ENCODE measurements around the gene ANKFN1. TPM values are rescaled to one million over a fixed set of nuclear protein-coding genes. Genes with fewer than 3 reads are reported as not detected.
"Not testable (repeated sequence)": the region's sequence is repeated elsewhere in the genome, so short reads cannot be mapped to it uniquely, and the experiment has no call there.

The ANKFN1 gene
- total RNA-seq, 4 donors from 2014 or later = 0.40 TPM; not detected in 3

- intact Hi-C loops (cut with DNase I) = no loop called here
- H3K4me1 ChIP-seq = no peaks in the 10 kb centered on the region
- H3K27ac ChIP-seq (replicated peaks in 1 of 4) = no peak overlapping the region
- no peak for TF ChIP-seq EP300 (IDR thresholded peaks at IDR 0.05)
- TF ChIP-seq CTCF (IDR thresholded peaks at IDR 0.05) = no peak
- TF ChIP-seq POLR2A (IDR thresholded peaks at IDR 0.05; ENCODE audit: low read depth) = no peak
- no peak for TF ChIP-seq POLR2AphosphoS5 (IDR thresholded peaks at IDR 0.05)
- H3K9me3 ChIP-seq = no peaks in the 10 kb centered on the region
- no peak for DNase-seq (ENCODE audit: extremely low spot score)
- no peaks in the 10 kb centered on the region for H3K36me3 ChIP-seq
- no peaks in the 10 kb centered on the region for H3K27me3 ChIP-seq
- WGBS = 83% methylated on average over 5 of the region's 5 CpGs
- no peak overlapping the region for H3K4me3 ChIP-seq
Measured at GRCh38 chr17:56395787-56396186, 242.5 kb downstream of the ANKFN1 start.

GRCh38 chr17:56407086-56407485 is 253.8 kb downstream of the ANKFN1 start:
- intact Hi-C loops (cut with DNase I) = no loop called here
- Histone ChIP-seq H3K36me3 (no peaks in the 10 kb centered on the region), H3K4me1 (no peaks in the 10 kb centered on the region), H3K27ac (replicated peaks in 1 of 4) (no peak overlapping the region), H3K27me3 (no peaks in the 10 kb centered on the region), H3K4me3 (no peak overlapping the region), H3K9me3 (peaks cover 0 to 5% (median 0%) of the 10 kb centered on the region in 4 donors)
- WGBS = 66% methylated on average over 1 of the region's 1 CpG
- TF ChIP-seq POLR2A (IDR thresholded peaks at IDR 0.05; ENCODE audit: low read depth) = no peak
- no peak for TF ChIP-seq EP300 (IDR thresholded peaks at IDR 0.05)
- TF ChIP-seq POLR2AphosphoS5 (IDR thresholded peaks at IDR 0.05) = no peak
- no peak for TF ChIP-seq CTCF (IDR thresholded peaks at IDR 0.05)
- DNase-seq (ENCODE audit: extremely low spot score) = no peak

GRCh38 chr17:56412356-56412755 is 259.1 kb downstream of the ANKFN1 start:
- H3K4me3 ChIP-seq; H3K36me3 ChIP-seq; DNase-seq (ENCODE audit: extremely low spot score); H3K27me3 ChIP-seq; intact Hi-C loops (cut with DNase I); H3K4me1 ChIP-seq; H3K27ac ChIP-seq (replicated peaks in 1 of 4): not testable (repeated sequence)
- 78% methylated on average over 2 of the region's 2 CpGs for WGBS
- peaks cover 0 to 13% (median 8%) of the 10 kb centered on the region in 4 donors for H3K9me3 ChIP-seq

GRCh38 chr17:56416682-56417351 is 263.5 kb downstream of the ANKFN1 start:
- Histone ChIP-seq H3K4me1 (no peaks in the 10 kb centered on the region), H3K36me3 (no peaks in the 10 kb centered on the region), H3K27ac (replicated peaks in 1 of 4) (no peak overlapping the region), H3K4me3 (no peak overlapping the region), H3K9me3 (peaks cover 0 to 9% (median 7%) of the 10 kb centered on the region in 4 donors), H3K27me3 (no peaks in the 10 kb centered on the region)
- intact Hi-C loops (cut with DNase I) = no loop called here
- WGBS = 89% methylated on average over 5 of the region's 5 CpGs
- no peak for DNase-seq (ENCODE audit: extremely low spot score)
- TF ChIP-seq EP300 (IDR thresholded peaks at IDR 0.05) (no peak), POLR2AphosphoS5 (IDR thresholded peaks at IDR 0.05) (no peak), POLR2A (IDR thresholded peaks at IDR 0.05; ENCODE audit: low read depth) (no peak), CTCF (IDR thresholded peaks at IDR 0.05) (no peak)

GRCh38 chr17:56424005-56424404 is 270.7 kb downstream of the ANKFN1 start:
- Histone ChIP-seq H3K4me1 (no peaks in the 10 kb centered on the region), H3K27ac (replicated peaks in 1 of 4) (no peak overlapping the region), H3K36me3 (no peaks in the 10 kb centered on the region), H3K9me3 (no peaks in the 10 kb centered on the region), H3K4me3 (no peak overlapping the region), H3K27me3 (no peaks in the 10 kb centered on the region)
- no peak for DNase-seq (ENCODE audit: extremely low spot score)
- intact Hi-C loops (cut with DNase I) = no loop called here
- 93% methylated on average over 2 of the region's 2 CpGs for WGBS
- TF ChIP-seq CTCF (IDR thresholded peaks at IDR 0.05) = no peak
- TF ChIP-seq EP300 (IDR thresholded peaks at IDR 0.05) = no peak
- no peak for TF ChIP-seq POLR2A (IDR thresholded peaks at IDR 0.05; ENCODE audit: low read depth)
- no peak for TF ChIP-seq POLR2AphosphoS5 (IDR thresholded peaks at IDR 0.05)
